BJ (cell line): ENCODE results near the gene HAUS8. TPM values are rescaled to one million over a fixed set of nuclear protein-coding genes. Genes with fewer than 3 reads are reported as not detected.

Experiments used
- CTCF ChIA-PET: fragments of 350-600 bp; formaldehyde crosslinking; extraction: SDS; loops from one replicate; lab custom pipeline; 2021; ENCODE audit warnings: antibody characterized with exemption, inconsistent platforms; lab: Yijun Ruan, JAX
- POLR2A ChIA-PET: fragments of 300-600 bp; sonication (Branson Sonifier 250); formaldehyde crosslinking; extraction: SDS; loops from one replicate; lab custom pipeline; 2021; ENCODE audit warnings: antibody characterized with exemption; lab: Charles Lee
- DNase-seq: peaks from one replicate; pipeline ENCODE4 v3.0.0-alpha.2; 2011; ENCODE audit warnings: low read depth
- H3K27me3 ChIP-seq: 2 replicates; pipeline ENCODE4 v1.6.0; 2011; ENCODE audit warnings: low read length; ENCODE audit not compliant: control insufficient read depth, insufficient read depth
- H3K36me3 ChIP-seq: 2 replicates; pipeline ENCODE4 v1.5.1; 2011; ENCODE audit warnings: low read length; ENCODE audit not compliant: control insufficient read depth, insufficient read depth
- H3K4me3 ChIP-seq: 2 replicates; pipeline ENCODE4 v1.5.1; 2011; ENCODE audit warnings: low read depth, mild to moderate bottlenecking, control low read depth, low read length
- polyA plus RNA-seq: library from polyadenylated mRNA; depleted of rRNA; stranded (reverse); fragments of >200 nt; gene quantifications from 2 replicates; pipeline ENCODE4 v1.2.3, GENCODE V29; 2011
- TF ChIP-seq, protein P1 (sequence below): IDR thresholded peaks from 2 replicates; pipeline ENCODE4 v1.5.1; 2011; ENCODE audit warnings: low read depth, mild to moderate bottlenecking, control low read depth, inconsistent platforms, low read length, moderate library complexity; ENCODE audit not compliant: insufficient read depth

The HAUS8 gene
- polyA plus RNA-seq, 1 experiment = 14.0 TPM

DNA sequence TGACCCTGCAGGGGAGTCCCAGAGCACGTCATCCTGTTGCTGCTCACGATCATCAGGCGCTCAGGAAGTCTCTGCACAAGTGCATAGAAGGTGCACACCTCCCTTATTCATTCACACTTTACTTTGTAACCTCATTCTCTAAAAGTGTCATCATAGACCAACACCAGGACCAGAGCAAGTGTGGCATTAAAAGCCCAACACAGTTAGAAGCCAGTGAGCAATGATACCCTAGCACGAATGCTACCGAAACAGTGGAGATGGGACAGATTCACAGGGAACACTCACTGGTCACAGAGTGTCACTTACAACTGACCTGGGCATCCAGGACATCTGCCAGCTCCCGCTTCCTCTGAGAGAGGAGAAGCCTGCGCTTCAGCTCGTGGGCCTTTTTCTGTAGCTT, 17.0 kb downstream of the HAUS8 start:
- TF ChIP-seq, protein P1, sequence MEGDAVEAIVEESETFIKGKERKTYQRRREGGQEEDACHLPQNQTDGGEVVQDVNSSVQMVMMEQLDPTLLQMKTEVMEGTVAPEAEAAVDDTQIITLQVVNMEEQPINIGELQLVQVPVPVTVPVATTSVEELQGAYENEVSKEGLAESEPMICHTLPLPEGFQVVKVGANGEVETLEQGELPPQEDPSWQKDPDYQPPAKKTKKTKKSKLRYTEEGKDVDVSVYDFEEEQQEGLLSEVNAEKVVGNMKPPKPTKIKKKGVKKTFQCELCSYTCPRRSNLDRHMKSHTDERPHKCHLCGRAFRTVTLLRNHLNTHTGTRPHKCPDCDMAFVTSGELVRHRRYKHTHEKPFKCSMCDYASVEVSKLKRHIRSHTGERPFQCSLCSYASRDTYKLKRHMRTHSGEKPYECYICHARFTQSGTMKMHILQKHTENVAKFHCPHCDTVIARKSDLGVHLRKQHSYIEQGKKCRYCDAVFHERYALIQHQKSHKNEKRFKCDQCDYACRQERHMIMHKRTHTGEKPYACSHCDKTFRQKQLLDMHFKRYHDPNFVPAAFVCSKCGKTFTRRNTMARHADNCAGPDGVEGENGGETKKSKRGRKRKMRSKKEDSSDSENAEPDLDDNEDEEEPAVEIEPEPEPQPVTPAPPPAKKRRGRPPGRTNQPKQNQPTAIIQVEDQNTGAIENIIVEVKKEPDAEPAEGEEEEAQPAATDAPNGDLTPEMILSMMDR = no peak
- peaks cover 9% of the 10 kb centered on the region for H3K36me3 ChIP-seq

DNA sequence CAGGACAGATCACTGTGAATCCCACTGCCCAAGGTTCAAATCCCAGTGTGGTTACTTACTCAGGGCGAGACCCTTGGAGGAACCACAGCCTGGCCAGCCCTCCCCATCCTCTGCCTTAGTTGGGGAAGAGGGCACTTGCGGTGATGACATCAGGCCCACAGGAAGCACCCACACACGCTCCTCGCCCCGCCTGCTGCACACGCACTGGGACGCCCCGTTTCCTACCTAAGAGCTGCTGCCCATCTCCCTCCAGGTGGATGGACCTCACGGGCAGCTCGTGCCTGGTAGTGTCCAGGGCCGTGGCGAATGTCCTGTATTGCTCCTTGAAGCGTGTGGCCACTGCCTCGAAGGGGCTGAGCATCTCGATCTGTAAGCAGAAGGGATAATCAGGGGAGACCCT, 19.6 kb downstream of the HAUS8 start:
- Histone ChIP-seq H3K27me3 (no peaks in the 10 kb centered on the region), H3K4me3 (no peak overlapping the region), H3K36me3 (peaks cover 11% of the 10 kb centered on the region)
- CTCF ChIA-PET = interaction anchor here (1.0 to 1.9 kb wide), 4 partner anchors 13 to 285 kb away, joined by 4 to 6 read pairs (median 5); no protein-coding TSS in a partner anchor
- POLR2A ChIA-PET = no interaction called here
- no peak for DNase-seq
- TF ChIP-seq, protein P1 = no peak

More for the DNA sequence above, 17.0 kb downstream of the HAUS8 start:
- Histone ChIP-seq H3K27me3 (no peaks in the 10 kb centered on the region), H3K4me3 (no peak overlapping the region)
- CTCF ChIA-PET = interaction anchor here (1.7 kb wide), 1 partner anchor 9 kb away, joined by 6 read pairs; no protein-coding TSS in a partner anchor
- POLR2A ChIA-PET = no interaction called here
- no peak for DNase-seq

DNA sequence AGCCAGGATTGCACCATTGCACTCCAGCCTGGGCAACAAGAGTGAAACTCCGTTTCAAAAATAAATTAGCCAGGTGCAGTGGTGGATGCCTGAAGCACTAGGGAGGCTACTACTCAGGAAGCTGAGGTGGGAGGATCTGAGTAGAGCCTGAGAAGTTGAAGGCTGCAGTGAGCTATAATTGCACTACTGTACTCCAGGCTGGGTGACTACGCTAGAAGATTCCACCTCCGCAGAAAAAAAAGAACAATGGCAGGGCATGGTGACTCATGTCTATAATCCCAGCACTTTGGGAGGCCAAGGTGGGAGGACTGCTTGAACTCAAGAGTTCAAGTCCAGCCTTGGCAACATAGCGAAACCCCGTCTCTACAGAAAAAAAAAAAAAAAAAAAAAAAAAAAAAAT, 20.5 kb downstream of the HAUS8 start:
- TF ChIP-seq, protein P1 = no peak
- POLR2A ChIA-PET = no interaction called here
- no peak for DNase-seq
- no peak overlapping the region for H3K4me3 ChIP-seq
- peaks cover 11% of the 10 kb centered on the region for H3K36me3 ChIP-seq
- H3K27me3 ChIP-seq = no peaks in the 10 kb centered on the region
- CTCF ChIA-PET = interaction anchor here (1.1 kb wide), 1 partner anchor 283 kb away, joined by 5 read pairs; no protein-coding TSS in a partner anchor

DNA sequence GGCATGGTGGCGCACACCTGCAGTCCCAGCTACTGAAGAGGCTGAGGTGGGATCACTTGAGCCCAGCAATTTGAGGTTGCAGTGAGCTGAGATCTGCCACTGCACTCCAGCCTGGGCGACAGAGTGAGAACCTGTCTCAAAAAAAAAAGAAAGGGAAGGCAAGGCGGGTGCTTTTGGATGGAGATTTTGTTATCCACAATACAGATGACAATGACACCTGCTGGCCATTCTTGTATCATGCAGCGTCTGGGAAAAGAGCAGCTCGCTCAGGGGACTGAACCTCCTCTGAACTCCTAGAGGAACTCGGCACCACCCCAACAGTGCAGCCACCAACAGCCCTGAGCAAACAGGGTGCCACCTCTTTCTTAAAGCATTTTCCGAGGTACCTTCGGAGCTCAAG, 22.8 kb downstream of the HAUS8 start:
- Histone ChIP-seq H3K36me3 (peaks cover 7% of the 10 kb centered on the region), H3K4me3 (no peak overlapping the region), H3K27me3 (no peaks in the 10 kb centered on the region)
- no peak for DNase-seq
- TF ChIP-seq, protein P1 = peak; percentile 62
- CTCF ChIA-PET = interaction anchor here (0.6 to 2.1 kb wide), 20 partner anchors 9 to 686 kb away, joined by 3 to 31 read pairs (median 4); no protein-coding TSS in a partner anchor
- POLR2A ChIA-PET = no interaction called here

DNA sequence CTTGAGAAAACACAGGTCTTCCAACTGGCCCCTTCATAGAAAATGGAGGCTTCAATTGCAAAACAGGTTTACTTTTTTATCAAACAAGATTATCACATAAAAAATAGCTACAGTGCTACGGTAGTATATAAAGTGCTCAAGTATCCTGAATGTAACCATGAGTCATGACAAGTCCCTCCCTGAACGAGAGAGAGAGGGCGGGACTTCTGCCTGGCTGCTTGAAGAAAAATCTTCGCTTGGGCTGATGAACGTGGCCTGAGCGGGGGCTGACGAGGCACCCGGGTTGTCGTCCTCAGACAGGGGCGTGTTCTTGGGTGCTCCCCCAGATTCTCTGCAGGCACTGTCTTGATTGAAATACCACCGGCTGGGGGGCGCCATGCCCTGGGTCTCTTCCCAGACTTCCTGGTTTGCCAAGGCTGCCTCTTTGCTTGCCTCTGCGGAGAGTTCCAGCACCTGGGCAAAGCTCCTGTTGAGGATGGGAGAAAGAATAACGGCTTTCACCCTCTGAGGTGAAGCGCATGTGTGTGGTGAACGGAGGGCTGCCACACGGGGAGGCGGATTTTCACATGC, 25.5 kb downstream of the HAUS8 start:
- TF ChIP-seq, protein P1 = no peak
- ChIA-PET CTCF (interaction anchor here (0.6 to 1.2 kb wide), 4 partner anchors 17 to 335 kb away, joined by 3 to 4 read pairs (median 3); no protein-coding TSS in a partner anchor), POLR2A (no interaction called here)
- no peak overlapping the region for H3K4me3 ChIP-seq
- H3K36me3 ChIP-seq = peaks cover 5% of the 10 kb centered on the region
- DNase-seq = no peak
- H3K27me3 ChIP-seq = no peaks in the 10 kb centered on the region
